ENCODE results near the gene MOBP.

Gene MOBP

GRCh38 chr3:39434574-39434973 lies 32.9 kb upstream of the MOBP start:
- Histone ChIP-seq H3K79me2 (ENCODE audit: control insufficient read depth, insufficient read depth, low read length) (no peaks in the 10 kb centered on the region), H3K4me3 (ENCODE audit: low read length) (no peak overlapping the region), H3K36me3 (ENCODE audit: control insufficient read depth, insufficient read depth, low read length) (no peaks in the 10 kb centered on the region), H3K18ac (ENCODE audit: low read length) (no peak overlapping the region), H4K8ac (ENCODE audit: low read depth, low read length) (no peak overlapping the region), H2BK120ac (ENCODE audit: low read depth, low read length) (no peak overlapping the region), H3K23ac (ENCODE audit: low read length) (no peak overlapping the region), H3K4ac (ENCODE audit: low read depth, low read length) (no peak overlapping the region), H2AK5ac (ENCODE audit: low read length) (no peak overlapping the region), H4K5ac (ENCODE audit: low read length) (no peak overlapping the region), H2BK15ac (replicated peaks; ENCODE audit: low read depth) (no peak overlapping the region), H3K79me1 (ENCODE audit: low read length) (no peaks in the 10 kb centered on the region), H3K27ac (ENCODE audit: low read depth, low read length) (no peak overlapping the region), H3K9ac (ENCODE audit: low read length) (no peak overlapping the region), H3K27me3 (ENCODE audit: insufficient read depth, low read length, poor library complexity) (no peaks in the 10 kb centered on the region), H3K4me1 (ENCODE audit: control insufficient read depth, low read depth, low read length) (no peaks in the 10 kb centered on the region), H3K4me2 (ENCODE audit: low read length) (no peak overlapping the region), H3K56ac (ENCODE audit: low read length) (no peak overlapping the region), H2BK5ac (ENCODE audit: low read length) (no peak overlapping the region)
- WGBS (ENCODE audit: extremely low coverage, insufficient coverage, low lambda C conversion rate), result no CpG with 5 or more reads among the region's 5 CpGs
- DNase-seq, result no peak

DNA sequence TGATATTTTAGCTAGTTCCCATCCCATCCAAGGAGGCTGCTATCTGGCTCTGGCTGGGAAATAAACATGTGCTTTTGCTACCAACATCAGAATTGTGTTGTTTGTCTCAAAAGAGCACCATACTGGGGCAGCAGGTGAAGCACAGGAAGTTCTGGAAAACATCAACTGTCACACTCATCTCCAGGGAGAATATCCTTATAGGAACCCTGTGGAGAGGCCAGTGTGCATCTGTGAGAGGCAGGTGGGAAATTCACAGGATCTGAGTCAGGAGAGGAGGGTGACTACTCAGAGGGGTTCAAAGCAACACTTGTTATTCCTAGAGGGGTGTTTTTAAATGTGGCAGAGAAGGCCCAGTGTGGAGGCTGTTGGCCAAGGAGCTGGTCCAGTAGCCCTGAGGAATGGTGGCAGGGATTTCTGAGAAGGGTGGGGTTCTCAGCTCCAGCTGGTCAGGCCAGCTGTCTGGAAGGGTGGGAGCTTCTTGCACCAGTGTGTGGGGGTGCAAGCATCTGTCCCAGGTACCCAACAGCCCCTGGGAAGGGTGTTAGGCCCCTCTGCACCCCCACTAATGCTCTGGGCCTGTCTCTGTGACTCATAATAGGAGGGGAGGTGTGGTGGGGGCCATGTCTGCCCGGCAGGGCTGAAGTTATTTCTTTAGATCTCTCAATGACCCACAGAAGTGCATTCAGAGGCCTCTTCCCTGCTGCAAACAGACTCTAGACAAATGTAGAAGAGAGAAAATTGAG lies 32.3 kb upstream of the MOBP start:
- no peaks in the 10 kb centered on the region for H3K36me3 ChIP-seq (ENCODE audit: control insufficient read depth, insufficient read depth, low read length)
- no peak overlapping the region for H3K4me3 ChIP-seq (ENCODE audit: low read length)
- no peaks in the 10 kb centered on the region for H3K79me1 ChIP-seq (ENCODE audit: low read length)

DNA sequence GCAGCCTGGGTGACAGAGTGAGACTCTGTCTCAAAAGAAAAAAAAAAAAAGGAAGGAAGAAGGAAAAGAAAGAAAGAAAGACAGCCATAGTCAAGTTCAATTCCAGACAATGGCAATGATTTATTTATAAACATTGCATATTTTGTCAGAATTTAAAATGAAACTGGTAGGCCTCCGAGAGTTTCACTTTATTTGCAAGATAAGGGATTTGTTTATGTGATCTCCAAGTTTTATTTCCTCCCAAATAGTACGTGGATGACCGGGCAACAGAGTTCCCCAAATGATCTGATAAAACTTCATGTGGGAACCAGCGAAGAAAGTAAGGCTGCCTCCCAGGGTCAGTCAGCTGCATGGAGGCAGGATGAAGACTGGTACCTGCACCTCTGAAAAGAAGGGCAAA lies 28.6 kb upstream of the MOBP start:
- Histone ChIP-seq H3K56ac (ENCODE audit: low read length) (no peak overlapping the region), H2AK5ac (ENCODE audit: low read length) (no peak overlapping the region), H3K4ac (ENCODE audit: low read depth, low read length) (no peak overlapping the region), H4K8ac (ENCODE audit: low read depth, low read length) (no peak overlapping the region), H4K5ac (ENCODE audit: low read length) (no peak overlapping the region), H3K4me3 (ENCODE audit: low read length) (no peak overlapping the region), H3K27ac (ENCODE audit: low read depth, low read length) (no peak overlapping the region), H3K79me2 (ENCODE audit: control insufficient read depth, insufficient read depth, low read length) (no peaks in the 10 kb centered on the region), H3K9ac (ENCODE audit: low read length) (no peak overlapping the region), H2BK120ac (ENCODE audit: low read depth, low read length) (no peak overlapping the region), H2BK5ac (ENCODE audit: low read length) (no peak overlapping the region), H3K79me1 (ENCODE audit: low read length) (no peaks in the 10 kb centered on the region), H3K23ac (ENCODE audit: low read length) (no peak overlapping the region), H3K4me2 (ENCODE audit: low read length) (no peak overlapping the region), H3K4me1 (ENCODE audit: control insufficient read depth, low read depth, low read length) (no peaks in the 10 kb centered on the region), H2BK15ac (replicated peaks; ENCODE audit: low read depth) (no peak overlapping the region), H3K36me3 (ENCODE audit: control insufficient read depth, insufficient read depth, low read length) (no peaks in the 10 kb centered on the region), H3K27me3 (ENCODE audit: insufficient read depth, low read length, poor library complexity) (no peaks in the 10 kb centered on the region), H3K18ac (ENCODE audit: low read length) (no peak overlapping the region)
- WGBS (ENCODE audit: extremely low coverage, insufficient coverage, low lambda C conversion rate), result no CpG with 5 or more reads among the region's 4 CpGs
- DNase-seq, result no peak

More for the DNA sequence above, 32.3 kb upstream of the MOBP start:
- no peak overlapping the region for H3K9ac ChIP-seq (ENCODE audit: low read length)
- no peaks in the 10 kb centered on the region for H3K27me3 ChIP-seq (ENCODE audit: insufficient read depth, low read length, poor library complexity)
- no peak overlapping the region for H3K4ac ChIP-seq (ENCODE audit: low read depth, low read length)
- no peak overlapping the region for H4K5ac ChIP-seq (ENCODE audit: low read length)
- H3K4me2 ChIP-seq (ENCODE audit: low read length), result no peak overlapping the region
- no peaks in the 10 kb centered on the region for H3K4me1 ChIP-seq (ENCODE audit: control insufficient read depth, low read depth, low read length)
- H2BK120ac ChIP-seq (ENCODE audit: low read depth, low read length), result no peak overlapping the region
- H3K27ac ChIP-seq (ENCODE audit: low read depth, low read length), result peak overlapping the region; percentile 11
- no peak overlapping the region for H2BK15ac ChIP-seq (replicated peaks; ENCODE audit: low read depth)
- H2BK5ac ChIP-seq (ENCODE audit: low read length), result no peak overlapping the region
- H3K79me2 ChIP-seq (ENCODE audit: control insufficient read depth, insufficient read depth, low read length), result no peaks in the 10 kb centered on the region
- no peak overlapping the region for H3K56ac ChIP-seq (ENCODE audit: low read length)
- WGBS (ENCODE audit: extremely low coverage, insufficient coverage, low lambda C conversion rate), result no CpG with 5 or more reads among the region's 1 CpG
- no peak overlapping the region for H3K18ac ChIP-seq (ENCODE audit: low read length)
- H2AK5ac ChIP-seq (ENCODE audit: low read length), result no peak overlapping the region
- no peak overlapping the region for H3K23ac ChIP-seq (ENCODE audit: low read length)
- H4K8ac ChIP-seq (ENCODE audit: low read depth, low read length), result no peak overlapping the region
- peak; percentile 59 for DNase-seq

DNA sequence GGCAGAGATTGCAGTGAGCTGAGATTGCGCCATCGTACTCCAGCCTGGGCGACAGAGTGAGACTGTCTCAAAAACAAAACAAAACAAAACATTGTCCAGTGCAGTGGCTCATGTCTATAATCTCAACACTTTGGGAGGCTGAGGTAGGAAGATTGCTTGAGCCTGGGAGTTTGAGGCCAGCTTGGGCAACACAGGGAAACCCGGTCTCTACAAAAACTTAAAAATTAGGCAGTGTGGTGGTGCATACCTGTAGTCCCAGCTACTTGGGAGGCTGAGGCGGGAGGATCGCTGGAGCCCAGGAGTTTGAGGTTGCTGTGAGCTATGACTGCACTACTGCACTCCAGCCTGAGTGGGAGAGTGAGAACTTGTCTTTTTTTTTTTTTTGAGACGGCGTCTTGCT lies 27.2 kb upstream of the MOBP start:
- Histone ChIP-seq H3K56ac (ENCODE audit: low read length) (no peak overlapping the region), H3K18ac (ENCODE audit: low read length) (no peak overlapping the region), H4K8ac (ENCODE audit: low read depth, low read length) (no peak overlapping the region), H3K79me2 (ENCODE audit: control insufficient read depth, insufficient read depth, low read length) (no peaks in the 10 kb centered on the region), H2BK15ac (replicated peaks; ENCODE audit: low read depth) (no peak overlapping the region), H2AK5ac (ENCODE audit: low read length) (no peak overlapping the region), H3K4ac (ENCODE audit: low read depth, low read length) (no peak overlapping the region), H3K27me3 (ENCODE audit: insufficient read depth, low read length, poor library complexity) (no peaks in the 10 kb centered on the region), H3K9ac (ENCODE audit: low read length) (no peak overlapping the region), H3K79me1 (ENCODE audit: low read length) (no peaks in the 10 kb centered on the region), H2BK120ac (ENCODE audit: low read depth, low read length) (no peak overlapping the region), H3K4me3 (ENCODE audit: low read length) (no peak overlapping the region), H3K4me1 (ENCODE audit: control insufficient read depth, low read depth, low read length) (no peaks in the 10 kb centered on the region), H3K23ac (ENCODE audit: low read length) (no peak overlapping the region), H3K36me3 (ENCODE audit: control insufficient read depth, insufficient read depth, low read length) (no peaks in the 10 kb centered on the region), H4K5ac (ENCODE audit: low read length) (no peak overlapping the region), H3K4me2 (ENCODE audit: low read length) (no peak overlapping the region), H3K27ac (ENCODE audit: low read depth, low read length) (no peak overlapping the region), H2BK5ac (ENCODE audit: low read length) (no peak overlapping the region)
- no CpG with 5 or more reads among the region's 8 CpGs for WGBS (ENCODE audit: extremely low coverage, insufficient coverage, low lambda C conversion rate)
- DNase-seq, result no peak

DNA sequence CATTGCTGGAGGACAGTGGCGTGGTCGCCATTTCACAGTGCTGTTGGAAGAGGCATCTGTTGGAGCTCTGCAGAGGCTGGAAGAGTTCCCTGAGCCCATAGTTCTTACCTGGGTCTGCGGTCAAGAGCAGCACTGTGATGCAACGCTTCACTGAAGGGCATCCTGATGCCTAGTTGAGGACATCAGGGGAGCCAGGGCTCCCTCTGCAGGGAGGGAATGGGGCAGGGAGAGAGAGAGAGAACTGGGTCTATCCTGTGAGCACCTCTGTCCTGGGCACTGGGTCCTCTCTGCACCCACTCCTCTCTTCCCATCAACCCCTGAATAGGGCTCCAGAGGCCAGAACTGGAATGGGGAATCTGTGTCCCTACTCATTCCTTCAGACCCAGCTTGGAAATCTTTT lies 23.9 kb upstream of the MOBP start:
- peak; percentile 53 for DNase-seq
- no CpG with 5 or more reads among the region's 4 CpGs for WGBS (ENCODE audit: extremely low coverage, insufficient coverage, low lambda C conversion rate)
- H3K36me3 ChIP-seq (ENCODE audit: control insufficient read depth, insufficient read depth, low read length), result no peaks in the 10 kb centered on the region
- no peak overlapping the region for H2BK15ac ChIP-seq (replicated peaks; ENCODE audit: low read depth)
- H4K5ac ChIP-seq (ENCODE audit: low read length), result no peak overlapping the region
- no peak overlapping the region for H2AK5ac ChIP-seq (ENCODE audit: low read length)
- no peak overlapping the region for H3K9ac ChIP-seq (ENCODE audit: low read length)
- no peak overlapping the region for H3K18ac ChIP-seq (ENCODE audit: low read length)
- H3K27ac ChIP-seq (ENCODE audit: low read depth, low read length), result no peak overlapping the region
- no peak overlapping the region for H3K23ac ChIP-seq (ENCODE audit: low read length)
- H3K4me2 ChIP-seq (ENCODE audit: low read length), result no peak overlapping the region
- no peaks in the 10 kb centered on the region for H3K4me1 ChIP-seq (ENCODE audit: control insufficient read depth, low read depth, low read length)
- no peak overlapping the region for H4K8ac ChIP-seq (ENCODE audit: low read depth, low read length)
- H2BK5ac ChIP-seq (ENCODE audit: low read length), result no peak overlapping the region
- no peak overlapping the region for H2BK120ac ChIP-seq (ENCODE audit: low read depth, low read length)
- no peaks in the 10 kb centered on the region for H3K79me2 ChIP-seq (ENCODE audit: control insufficient read depth, insufficient read depth, low read length)
- H3K4ac ChIP-seq (ENCODE audit: low read depth, low read length), result no peak overlapping the region
- H3K79me1 ChIP-seq (ENCODE audit: low read length), result no peaks in the 10 kb centered on the region
- H3K56ac ChIP-seq (ENCODE audit: low read length), result no peak overlapping the region
- no peak overlapping the region for H3K4me3 ChIP-seq (ENCODE audit: low read length)
- no peaks in the 10 kb centered on the region for H3K27me3 ChIP-seq (ENCODE audit: insufficient read depth, low read length, poor library complexity)

GRCh38 chr3:39445927-39446326 lies 21.6 kb upstream of the MOBP start:
- no peak overlapping the region for H3K18ac ChIP-seq (ENCODE audit: low read length)
- H3K23ac ChIP-seq (ENCODE audit: low read length), result no peak overlapping the region
- no peak overlapping the region for H3K4ac ChIP-seq (ENCODE audit: low read depth, low read length)
- H3K9ac ChIP-seq (ENCODE audit: low read length), result no peak overlapping the region
- no CpG with 5 or more reads among the region's 2 CpGs for WGBS (ENCODE audit: extremely low coverage, insufficient coverage, low lambda C conversion rate)
- H3K79me2 ChIP-seq (ENCODE audit: control insufficient read depth, insufficient read depth, low read length), result no peaks in the 10 kb centered on the region
- H3K4me2 ChIP-seq (ENCODE audit: low read length), result no peak overlapping the region
- no peaks in the 10 kb centered on the region for H3K4me1 ChIP-seq (ENCODE audit: control insufficient read depth, low read depth, low read length)
- no peak overlapping the region for H2AK5ac ChIP-seq (ENCODE audit: low read length)
- H3K4me3 ChIP-seq (ENCODE audit: low read length), result no peak overlapping the region
- H4K5ac ChIP-seq (ENCODE audit: low read length), result no peak overlapping the region
- no peaks in the 10 kb centered on the region for H3K36me3 ChIP-seq (ENCODE audit: control insufficient read depth, insufficient read depth, low read length)
- no peak overlapping the region for H3K27ac ChIP-seq (ENCODE audit: low read depth, low read length)
- H3K56ac ChIP-seq (ENCODE audit: low read length), result no peak overlapping the region
- no peak overlapping the region for H2BK15ac ChIP-seq (replicated peaks; ENCODE audit: low read depth)
- no peak overlapping the region for H4K8ac ChIP-seq (ENCODE audit: low read depth, low read length)
- H3K79me1 ChIP-seq (ENCODE audit: low read length), result no peaks in the 10 kb centered on the region
- no peaks in the 10 kb centered on the region for H3K27me3 ChIP-seq (ENCODE audit: insufficient read depth, low read length, poor library complexity)
- no peak for DNase-seq
- no peak overlapping the region for H2BK120ac ChIP-seq (ENCODE audit: low read depth, low read length)
- H2BK5ac ChIP-seq (ENCODE audit: low read length), result no peak overlapping the region
